ENCODE measurements around the gene UBR3.
A peak's percentile ranks its signal among the peaks of the same experiment; 100 is the strongest.

UBR3 gene

GRCh38 chr2:170006587-170007325 is 179.5 kb downstream of the UBR3 start:
- DNase-seq (ENCODE audit: low spot score), result no peak

- DNase-seq (ENCODE audit: low spot score), result no peak
Measured at GRCh38 chr2:170009209-170009608, 182.0 kb downstream of the UBR3 start.

GRCh38 chr2:170012773-170013172 is 185.5 kb downstream of the UBR3 start:
- no peak for DNase-seq (ENCODE audit: low spot score)

GRCh38 chr2:170013802-170014551 is 186.7 kb downstream of the UBR3 start:
- DNase-seq (ENCODE audit: low spot score), result peak; percentile 37

- no peak for DNase-seq (ENCODE audit: low spot score)
Measured at GRCh38 chr2:170014769-170015168, 187.5 kb downstream of the UBR3 start.

- no peak for DNase-seq (ENCODE audit: low spot score)
Measured at GRCh38 chr2:170017860-170018532, 190.7 kb downstream of the UBR3 start.

GRCh38 chr2:170019060-170019805 is 192.0 kb downstream of the UBR3 start:
- DNase-seq (ENCODE audit: low spot score), result no peak

GRCh38 chr2:170020777-170021176 is 193.5 kb downstream of the UBR3 start:
- DNase-seq (ENCODE audit: low spot score), result no peak

GRCh38 chr2:170022692-170023091 is 195.4 kb downstream of the UBR3 start:
- DNase-seq (ENCODE audit: low spot score), result peak; percentile 65

GRCh38 chr2:170024721-170025120 is 197.5 kb downstream of the UBR3 start:
- no peak for DNase-seq (ENCODE audit: low spot score)

GRCh38 chr2:170025223-170025622 is 198.0 kb downstream of the UBR3 start:
- DNase-seq (ENCODE audit: low spot score), result no peak

- DNase-seq (ENCODE audit: low spot score), result no peak
Measured at GRCh38 chr2:170026361-170026760, 199.1 kb downstream of the UBR3 start.

- DNase-seq (ENCODE audit: low spot score), result no peak
Measured at GRCh38 chr2:170029551-170029950, 202.3 kb downstream of the UBR3 start.

GRCh38 chr2:170030040-170030439 is 202.8 kb downstream of the UBR3 start:
- DNase-seq (ENCODE audit: low spot score), result no peak

- DNase-seq (ENCODE audit: low spot score), result no peak
Measured at GRCh38 chr2:170031288-170031687, 204.0 kb downstream of the UBR3 start.

GRCh38 chr2:170034596-170034995 is 207.3 kb downstream of the UBR3 start:
- DNase-seq (ENCODE audit: low spot score), result no peak

GRCh38 chr2:170038734-170039133 is 211.5 kb downstream of the UBR3 start:
- DNase-seq (ENCODE audit: low spot score), result no peak

GRCh38 chr2:170039401-170040172 is 212.3 kb downstream of the UBR3 start:
- no peak for DNase-seq (ENCODE audit: low spot score)

- DNase-seq (ENCODE audit: low spot score), result no peak
Measured at GRCh38 chr2:170044751-170045478, 217.7 kb downstream of the UBR3 start.

- no peak for DNase-seq (ENCODE audit: low spot score)
Measured at GRCh38 chr2:170047331-170048065, 220.2 kb downstream of the UBR3 start.
